ENCODE data around the gene JARID2. TPM values are rescaled to one million over a fixed set of nuclear protein-coding genes. Genes with fewer than 3 reads are reported as not detected.
A peak's percentile ranks its signal among the peaks of the same experiment; 100 is the strongest.

JARID2 gene
- total and polyA plus RNA-seq, 11 donors = 3.5 to 12.2 (median 7.5) TPM

DNA sequence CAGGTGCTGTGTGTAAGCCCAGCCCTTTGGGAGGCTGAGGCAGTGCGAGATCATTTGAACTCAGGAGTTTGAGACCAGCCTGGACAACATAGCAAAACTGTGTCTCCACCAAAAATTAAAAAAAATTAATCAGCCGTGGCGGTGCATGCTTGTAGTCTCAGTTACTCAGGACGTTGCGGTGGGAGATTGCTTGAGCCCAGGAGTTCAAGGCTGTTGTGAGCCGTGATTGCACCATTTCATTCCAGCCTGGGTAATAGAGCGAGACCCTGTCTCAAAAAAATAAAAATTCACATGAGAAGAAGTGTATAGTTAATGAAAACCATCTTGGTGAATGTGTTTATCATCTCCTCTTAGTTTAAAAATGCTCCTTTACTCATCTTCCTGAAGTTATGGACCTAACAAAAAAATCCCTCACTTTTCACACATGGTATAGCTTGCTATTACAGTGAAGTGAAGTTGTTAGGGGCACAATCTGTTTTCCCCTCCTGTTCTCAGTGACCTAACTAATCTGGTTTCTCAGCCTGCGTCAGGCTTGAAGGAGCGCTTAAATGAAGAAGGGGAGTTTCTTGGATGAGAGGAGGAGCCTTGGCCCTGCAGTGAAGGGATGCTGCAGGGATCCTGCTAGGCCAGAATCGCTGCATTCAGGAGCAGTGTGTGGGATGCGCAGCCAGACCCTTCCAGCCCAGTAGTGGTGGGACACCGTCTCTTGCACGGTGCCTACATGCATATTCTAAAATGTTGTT lies 45.3 kb downstream of the JARID2 start:
- no peak for DNase-seq
- Histone ChIP-seq H3K27ac (no peak overlapping the region), H3K9me3 (no peaks in the 10 kb centered on the region), H3K4me1 (peaks cover 0 to 62% (median 29%) of the 10 kb centered on the region in 12 donors), H3K4me3 (no peak overlapping the region), H3K36me3 (no peaks in the 10 kb centered on the region), H3K27me3 (no peaks in the 10 kb centered on the region)
- no peak for TF ChIP-seq POLR2A (IDR thresholded peaks at IDR 0.05)
- TF ChIP-seq CTCF (IDR thresholded peaks at IDR 0.05) = no peak
- 90 to 91% (median 90%) methylated on average over 13 of the region's 13 CpGs for WGBS, 4 donors
- intact Hi-C loops (cut with DNase I) = no loop called here
- no peak for ATAC-seq

GRCh38 chr6:15292721-15293302 lies 46.9 kb downstream of the JARID2 start:
- ATAC-seq (no peak), DNase-seq (no peak)
- Histone ChIP-seq H3K9me3 (no peaks in the 10 kb centered on the region), H3K27ac (peak overlapping the region in 9 of 12 donors; percentile 8 to 63 (median 48)), H3K4me1 (peaks cover 0 to 70% (median 41%) of the 10 kb centered on the region in 12 donors), H3K4me3 (no peak overlapping the region), H3K27me3 (no peaks in the 10 kb centered on the region), H3K36me3 (no peaks in the 10 kb centered on the region)
- TF ChIP-seq POLR2A (IDR thresholded peaks at IDR 0.05) (no peak), CTCF (IDR thresholded peaks at IDR 0.05) (no peak)
- intact Hi-C loops (cut with DNase I) = no loop called here
- 81 to 87% (median 85%) methylated on average over 7 of the region's 7 CpGs for WGBS, 4 donors

GRCh38 chr6:15293674-15294073 lies 47.8 kb downstream of the JARID2 start:
- H3K4me1 ChIP-seq = peaks cover 0 to 70% (median 46%) of the 10 kb centered on the region in 12 donors
- no peaks in the 10 kb centered on the region for H3K9me3 ChIP-seq
- no peak overlapping the region for H3K4me3 ChIP-seq
- peak in 2 of 5 donors; percentile 45 to 70 for DNase-seq
- ATAC-seq = peak; percentile 72 to 88 (median 86)
- peak overlapping the region in 11 of 12 donors; percentile 8 to 63 (median 46) for H3K27ac ChIP-seq
- H3K36me3 ChIP-seq = no peaks in the 10 kb centered on the region
- TF ChIP-seq POLR2A (IDR thresholded peaks at IDR 0.05) (no peak), CTCF (IDR thresholded peaks at IDR 0.05) (no peak)
- intact Hi-C loops (cut with DNase I) = no loop called here
- H3K27me3 ChIP-seq = no peaks in the 10 kb centered on the region
- 43 to 67% (median 58%) methylated on average over 2 of the region's 2 CpGs for WGBS, 4 donors

- Histone ChIP-seq H3K4me3 (no peak overlapping the region), H3K4me1 (peaks cover 0 to 71% (median 44%) of the 10 kb centered on the region in 12 donors), H3K27ac (peak overlapping the region in 3 of 12 donors; percentile 48 to 63 (median 53)), H3K27me3 (no peaks in the 10 kb centered on the region), H3K36me3 (no peaks in the 10 kb centered on the region), H3K9me3 (no peaks in the 10 kb centered on the region)
- WGBS, 4 donors = 97 to 98% (median 98%) methylated on average over 5 of the region's 5 CpGs
- ATAC-seq (no peak), DNase-seq (no peak)
- TF ChIP-seq CTCF (IDR thresholded peaks at IDR 0.05) = no peak
- no peak for TF ChIP-seq POLR2A (IDR thresholded peaks at IDR 0.05)
- intact Hi-C loops (cut with DNase I) = no loop called here
Observed at GRCh38 chr6:15294504-15294903, 48.6 kb downstream of the JARID2 start.

All from heart left ventricle (tissue), 16 donors.